NCI-H524 (cell line): ENCODE measurements around the gene PPT2.
"Not testable (repeated sequence)": the region's sequence is repeated elsewhere in the genome, so short reads cannot be mapped to it uniquely, and the experiment has no call there.

Source experiments
- DNase-seq, 2 experiments: peaks; one replicate each; lab custom pipeline; 2025; lab: John Stamatoyannopoulos, UW

Gene PPT2

GRCh38 chr6:32204268-32204715 is 50.4 kb downstream of the PPT2 start:
- DNase-seq: no peak

- DNase-seq: no peak
These were observed 55.1 kb downstream of the PPT2 start for GRCh38 chr6:32208996-32209395.

- no peak for DNase-seq
These were observed 56.3 kb downstream of the PPT2 start for GRCh38 chr6:32210191-32210601.

- not testable (repeated sequence) for DNase-seq
These were observed 57.5 kb downstream of the PPT2 start for GRCh38 chr6:32211432-32211831.

- DNase-seq: no peak
These were observed 58.3 kb downstream of the PPT2 start for GRCh38 chr6:32212076-32212760.
